B cell (primary cell): ENCODE measurements around the gene NIBAN1. TPM values are rescaled to one million over a fixed set of nuclear protein-coding genes. Genes with fewer than 3 reads are reported as not detected.

ENCODE experiments used
- ATAC-seq: fragments of 200-7000 bp; cut with Tn5 transposase; one replicate; pipeline ENCODE4 v1.10.0; 2021; ENCODE audit warnings: low read depth, mild to moderate bottlenecking, moderate number of reproducible peaks, moderate library complexity
- CTCF ChIA-PET: fragments of 350-600 bp; sonication (Branson Sonifier 250); formaldehyde crosslinking; loops from one replicate; lab custom pipeline; 2021; ENCODE audit warnings: antibody characterized with exemption, inconsistent platforms; lab: Charles Lee
- POLR2A ChIA-PET: fragments of 350-600 bp; sonication (Branson Sonifier 250); formaldehyde crosslinking; loops from one replicate; lab custom pipeline; 2021; ENCODE audit warnings: antibody characterized with exemption; lab: Charles Lee
- DNase-seq: peaks from one replicate; pipeline ENCODE4 v3.0.0; 2013
- H2AFZ ChIP-seq: 2 replicates; pipeline ENCODE4 v1.6.1; 2012; ENCODE audit warnings: mild to moderate bottlenecking, low read depth, low read length; ENCODE audit not compliant: insufficient read depth, poor library complexity, severe bottlenecking
- H3K27ac ChIP-seq, 2 donors: 1 replicate in 1 of 2; 2 replicates in 1 of 2; pipeline ENCODE4 v1.5.1; 2012 to 2013; ENCODE audit warnings: low read length in 2 of 2, mild to moderate bottlenecking in 2 of 2, moderate library complexity in 1 of 2
- H3K27me3 ChIP-seq, 4 experiments: fragments of 200-600 bp in 1 of 4; sonication (generic) in 1 of 4; replicated peaks in 1 of 4; 1 replicate in 2 of 4; 2 replicates in 2 of 4; pipeline versions ENCODE4 v1.6.1 to v1.7.0; 2013 to 2016; ENCODE audit warnings: low read length in 3 of 4, mild to moderate bottlenecking in 2 of 4, mixed read lengths in 1 of 4, moderate library complexity in 1 of 4; ENCODE audit not compliant: insufficient read depth in 4 of 4, control insufficient read depth in 3 of 4; ENCODE audit errors: control extremely low read depth in 1 of 4
- H3K36me3 ChIP-seq, 2 experiments: replicated peaks in 1 of 2; 1 replicate in 1 of 2; 2 replicates in 1 of 2; pipeline versions ENCODE4 v1.6.1 to v1.7.1; 2013; ENCODE audit warnings: low read length in 1 of 2; ENCODE audit not compliant: insufficient read depth in 2 of 2, control insufficient read depth in 1 of 2; ENCODE audit errors: control extremely low read depth in 1 of 2, extremely low read depth in 1 of 2
- H3K4me1 ChIP-seq, 2 donors: fragments of 200-600 bp in 1 of 2; sonication (generic) in 1 of 2; 1 replicate in 1 of 2; 2 replicates in 1 of 2; pipeline versions ENCODE4 v1.5.1 to v1.6.1; 2013 to 2017; ENCODE audit warnings: low read length in 2 of 2; ENCODE audit not compliant: control insufficient read depth in 2 of 2, insufficient read depth in 2 of 2
- H3K4me2 ChIP-seq: replicated peaks from 2 replicates; pipeline ENCODE3; 2012; ENCODE audit warnings: mild to moderate bottlenecking, low read depth, low read length; ENCODE audit not compliant: poor library complexity, severe bottlenecking
- H3K4me3 ChIP-seq, 5 experiments: fragments of 200-600 bp in 1 of 5; sonication (generic) in 1 of 5; 1 replicate in 3 of 5; 2 replicates in 2 of 5; pipeline versions ENCODE4 v1.5.1 to v1.7.0; 2011 to 2016; ENCODE audit warnings: low read length in 4 of 5, mild to moderate bottlenecking in 4 of 5, low read depth in 2 of 5, control low read depth in 1 of 5, moderate library complexity in 1 of 5; ENCODE audit not compliant: insufficient read depth in 1 of 5; ENCODE audit errors: control extremely low read depth in 1 of 5, extremely low read depth in 1 of 5
- H3K79me2 ChIP-seq: fragments of 200-600 bp; sonication (generic); one replicate; pipeline ENCODE4 v1.6.0; 2016; ENCODE audit warnings: low read length; ENCODE audit not compliant: control insufficient read depth, insufficient read depth
- H3K9ac ChIP-seq: fragments of 200-600 bp; sonication (generic); 2 replicates; pipeline ENCODE4 v1.6.1; 2017; ENCODE audit warnings: mild to moderate bottlenecking, low read length, moderate library complexity
- H3K9me3 ChIP-seq, 3 donors: one replicate each; pipeline versions ENCODE4 v1.6.1 to v1.7.1; 2013; ENCODE audit warnings: low read length in 2 of 3; ENCODE audit not compliant: control insufficient read depth in 2 of 3, insufficient read depth in 1 of 3; ENCODE audit errors: control extremely low read depth in 1 of 3
- H4K20me1 ChIP-seq: 2 replicates; pipeline ENCODE4 v1.6.0; 2012; ENCODE audit warnings: mild to moderate bottlenecking, low read length; ENCODE audit not compliant: insufficient read depth, control insufficient read depth, poor library complexity, severe bottlenecking
- H3K27ac Mint-ChIP-seq: one replicate; pipeline ENCODE4 v1.8.0; 2021; ENCODE audit warnings: mixed read lengths
- H3K27me3 Mint-ChIP-seq: one replicate; pipeline ENCODE4 v1.8.0; 2021; ENCODE audit warnings: mixed read lengths
- H3K4me1 Mint-ChIP-seq: one replicate; pipeline ENCODE4 v1.8.0; 2021; ENCODE audit warnings: mixed read lengths
- H3K4me3 Mint-ChIP-seq: one replicate; pipeline ENCODE4 v1.8.0; 2021; ENCODE audit warnings: mixed read lengths
- H3K9me3 Mint-ChIP-seq: one replicate; pipeline ENCODE4 v1.8.0; 2022; ENCODE audit warnings: mixed read lengths; ENCODE audit not compliant: insufficient read depth
- EZH2 ChIP-seq: IDR thresholded peaks from 2 replicates; pipeline ENCODE4 v1.6.1; 2012; ENCODE audit warnings: borderline replicate concordance, low read depth, mild to moderate bottlenecking, moderate library complexity, low read length; ENCODE audit not compliant: insufficient read depth, poor library complexity, severe bottlenecking
- WGBS: methylation state at CpG from one replicate; pipeline ENCODE4 v1.1.5; 2013; ENCODE audit warnings: missing lambda C conversion rate; ENCODE audit not compliant: insufficient coverage; 5-methylcytosine and 5-hydroxymethylcytosine counted together
- intact Hi-C: fragments of 100-400 bp; cut with micrococcal nuclease; formaldehyde crosslinking; loops from one replicate; pipeline ENCODE4 v1.10.0; 2022
- polyA plus RNA-seq: library from polyadenylated mRNA; depleted of rRNA; stranded (reverse); fragments of >200 nt; gene quantifications from 2 replicates; pipeline ENCODE4 v1.2.3, GENCODE V29; 2012
- total RNA-seq, 2 donors: library from RNA; stranded (reverse); fragments of 120-200 nt in 1 of 2; gene quantifications; 1 replicate in 1 of 2; 2 replicates in 1 of 2; pipeline versions ENCODE4 v1.2.3 to v1.2.4, GENCODE V29; 2013 to 2022
- TF ChIP-seq, protein P1 (sequence below): fragments of 200-600 bp; IDR thresholded peaks from one replicate; pipeline ENCODE4 v1.8.0; 2022; ENCODE audit warnings: antibody characterized with exemption, mild to moderate bottlenecking

NIBAN1 gene
- total and polyA plus RNA-seq, 2 donors (not counting 1 experiment from before 2014, with no cell fraction given) = 1.2 to 13.2 TPM

DNA sequence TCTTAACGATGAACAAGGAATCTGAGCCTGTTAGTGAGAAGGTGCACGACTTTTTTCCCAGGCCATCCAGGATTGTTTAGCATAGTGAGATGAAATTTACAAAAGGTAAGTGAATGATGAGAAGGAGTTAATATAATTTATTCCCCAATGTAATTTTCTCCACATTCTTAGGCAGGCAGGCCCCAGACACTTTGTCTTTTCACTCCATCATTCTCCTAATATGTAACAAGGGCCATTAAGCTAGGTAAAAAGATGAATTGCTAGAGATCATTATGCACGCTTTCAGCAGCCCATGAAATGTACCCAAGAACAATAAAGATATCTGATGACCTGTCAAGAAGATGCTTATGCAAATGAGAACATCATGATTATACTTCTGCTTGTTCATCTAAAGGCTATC, 24.1 kb downstream of the NIBAN1 start:
- no CpG with 5 or more reads among the region's 3 CpGs for WGBS
- DNase-seq (no peak), ATAC-seq (no peak)
- POLR2A ChIA-PET = no interaction called here
- no peak overlapping the region for H3K9ac ChIP-seq
- no peak overlapping the region for H2AFZ ChIP-seq
- H3K9me3 ChIP-seq = no peaks in the 10 kb centered on the region
- H4K20me1 ChIP-seq = no peaks in the 10 kb centered on the region
- CTCF ChIA-PET = no interaction called here
- peaks cover 7 to 8% of the 10 kb centered on the region in 2 donors for H3K4me1 ChIP-seq
- Mint-ChIP-seq H3K4me1 (peaks cover 20% of the 10 kb centered on the region), H3K9me3 (no peaks in the 10 kb centered on the region), H3K4me3 (no peak overlapping the region), H3K27me3 (no peaks in the 10 kb centered on the region), H3K27ac (no peak overlapping the region)
- no peaks in the 10 kb centered on the region for H3K36me3 ChIP-seq
- no peaks in the 10 kb centered on the region for H3K79me2 ChIP-seq
- no peak overlapping the region for H3K4me2 ChIP-seq
- no peak overlapping the region for H3K27ac ChIP-seq
- H3K4me3 ChIP-seq = no peak overlapping the region
- TF ChIP-seq, protein P1, sequence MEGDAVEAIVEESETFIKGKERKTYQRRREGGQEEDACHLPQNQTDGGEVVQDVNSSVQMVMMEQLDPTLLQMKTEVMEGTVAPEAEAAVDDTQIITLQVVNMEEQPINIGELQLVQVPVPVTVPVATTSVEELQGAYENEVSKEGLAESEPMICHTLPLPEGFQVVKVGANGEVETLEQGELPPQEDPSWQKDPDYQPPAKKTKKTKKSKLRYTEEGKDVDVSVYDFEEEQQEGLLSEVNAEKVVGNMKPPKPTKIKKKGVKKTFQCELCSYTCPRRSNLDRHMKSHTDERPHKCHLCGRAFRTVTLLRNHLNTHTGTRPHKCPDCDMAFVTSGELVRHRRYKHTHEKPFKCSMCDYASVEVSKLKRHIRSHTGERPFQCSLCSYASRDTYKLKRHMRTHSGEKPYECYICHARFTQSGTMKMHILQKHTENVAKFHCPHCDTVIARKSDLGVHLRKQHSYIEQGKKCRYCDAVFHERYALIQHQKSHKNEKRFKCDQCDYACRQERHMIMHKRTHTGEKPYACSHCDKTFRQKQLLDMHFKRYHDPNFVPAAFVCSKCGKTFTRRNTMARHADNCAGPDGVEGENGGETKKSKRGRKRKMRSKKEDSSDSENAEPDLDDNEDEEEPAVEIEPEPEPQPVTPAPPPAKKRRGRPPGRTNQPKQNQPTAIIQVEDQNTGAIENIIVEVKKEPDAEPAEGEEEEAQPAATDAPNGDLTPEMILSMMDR = no peak
- no peak for TF ChIP-seq EZH2
- no peaks in the 10 kb centered on the region for H3K27me3 ChIP-seq
- intact Hi-C loops = no loop called here

DNA sequence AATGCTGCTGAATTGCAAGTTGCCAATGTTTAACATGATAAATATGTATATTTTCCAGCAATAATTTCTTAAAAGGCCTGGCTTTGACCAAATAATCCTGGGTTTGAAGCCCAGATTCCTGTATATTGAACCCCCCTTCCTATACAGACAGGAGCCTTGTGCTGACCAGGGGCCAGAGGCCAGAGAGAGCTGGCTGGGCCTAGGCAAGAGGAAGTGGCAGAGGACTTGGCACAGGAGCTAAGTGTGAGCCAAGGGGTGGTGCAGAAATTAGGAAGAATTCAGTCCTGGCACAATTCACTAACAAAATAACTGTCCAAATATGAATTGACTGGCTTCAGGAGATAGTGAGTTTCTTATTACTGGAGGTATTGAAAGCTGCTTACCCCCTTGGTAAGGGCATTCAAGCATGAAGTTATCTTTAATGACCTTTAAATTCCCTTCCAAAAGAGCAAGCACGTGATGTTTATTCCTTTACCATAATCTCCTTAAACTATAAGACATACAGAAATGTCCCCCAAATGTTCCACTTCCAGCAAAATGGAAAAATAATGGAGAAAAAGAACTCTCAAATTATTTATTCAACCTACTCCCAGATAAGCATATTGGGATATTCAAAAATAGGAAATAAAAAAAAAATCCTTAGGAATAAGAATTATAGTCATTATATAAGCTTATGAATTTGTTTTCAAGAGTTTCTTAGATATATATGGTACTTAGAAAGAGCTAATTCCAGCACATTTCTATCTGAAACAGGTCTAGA, 26.6 kb downstream of the NIBAN1 start:
- POLR2A ChIA-PET = no interaction called here

More for the DNA sequence above, 26.6 kb downstream of the NIBAN1 start:
- Mint-ChIP-seq H3K4me1 (peaks cover 22% of the 10 kb centered on the region), H3K27me3 (no peaks in the 10 kb centered on the region), H3K4me3 (no peak overlapping the region), H3K27ac (no peak overlapping the region), H3K9me3 (no peaks in the 10 kb centered on the region)
- Histone ChIP-seq H3K27ac (no peak overlapping the region), H3K79me2 (no peaks in the 10 kb centered on the region), H3K4me2 (no peak overlapping the region), H2AFZ (no peak overlapping the region), H3K9ac (no peak overlapping the region), H3K4me1 (peaks cover 7 to 13% of the 10 kb centered on the region in 2 donors), H3K4me3 (no peak overlapping the region), H3K36me3 (no peaks in the 10 kb centered on the region), H3K27me3 (no peaks in the 10 kb centered on the region), H4K20me1 (no peaks in the 10 kb centered on the region), H3K9me3 (no peaks in the 10 kb centered on the region)
- CTCF ChIA-PET = no interaction called here
- no peak for DNase-seq
- WGBS = no CpG with 5 or more reads among the region's 1 CpG
- ATAC-seq = no peak
- intact Hi-C loops = no loop called here
- TF ChIP-seq, protein P1 = no peak
- TF ChIP-seq EZH2 = no peak
